ENCODE data around the gene MTUS2. TPM values are rescaled to one million over a fixed set of nuclear protein-coding genes. Genes with fewer than 3 reads are reported as not detected.

MTUS2 gene
- total and polyA plus RNA-seq, 8 donors, result 0.12 to 28.1 (median 3.5) TPM; not detected in 1

GRCh38 chr13:29449726-29450125 is 629.6 kb downstream of the MTUS2 start:
- H3K36me3 ChIP-seq, result no peaks in the 10 kb centered on the region
- H3K9me3 ChIP-seq, result no peaks in the 10 kb centered on the region
- TF ChIP-seq EP300 (IDR thresholded peaks at IDR 0.05), result no peak
- no peak for TF ChIP-seq POLR2AphosphoS5 (IDR thresholded peaks at IDR 0.05)
- no peak for TF ChIP-seq POLR2A (IDR thresholded peaks at IDR 0.05)
- no peak for TF ChIP-seq CTCF (IDR thresholded peaks at IDR 0.05)
- DNase-seq, result no peak
- no peak overlapping the region for H3K27ac ChIP-seq
- 85 to 96% (median 88%) methylated on average over 7 of the region's 7 CpGs for WGBS, 5 donors
- no peaks in the 10 kb centered on the region for H3K27me3 ChIP-seq
- no peak overlapping the region for H3K4me3 ChIP-seq
- peaks cover 0 to 12% (median 2%) of the 10 kb centered on the region in 4 donors for H3K4me1 ChIP-seq
- intact Hi-C loops (cut with DNase I; ENCODE audit: low total_unique reads), result no loop called here

GRCh38 chr13:29451976-29452375 is 631.8 kb downstream of the MTUS2 start:
- H3K27ac ChIP-seq, result no peak overlapping the region
- H3K4me3 ChIP-seq, result no peak overlapping the region
- peaks cover 0 to 12% (median 2%) of the 10 kb centered on the region in 4 donors for H3K4me1 ChIP-seq
- DNase-seq, result no peak
- no peaks in the 10 kb centered on the region for H3K27me3 ChIP-seq
- no peaks in the 10 kb centered on the region for H3K36me3 ChIP-seq
- WGBS, 5 donors, result 58 to 81% (median 66%) methylated on average over 2 of the region's 2 CpGs
- no peaks in the 10 kb centered on the region for H3K9me3 ChIP-seq
- TF ChIP-seq POLR2A (IDR thresholded peaks at IDR 0.05) (no peak), EP300 (IDR thresholded peaks at IDR 0.05) (no peak), POLR2AphosphoS5 (IDR thresholded peaks at IDR 0.05) (no peak), CTCF (IDR thresholded peaks at IDR 0.05) (no peak)
- intact Hi-C loops (cut with DNase I; ENCODE audit: low total_unique reads), result no loop called here

GRCh38 chr13:29452773-29453616 is 632.9 kb downstream of the MTUS2 start:
- 53 to 72% (median 69%) methylated on average over 4 of the region's 4 CpGs for WGBS, 5 donors

GRCh38 chr13:29453617-29454011 is 633.5 kb downstream of the MTUS2 start:
- no peak for TF ChIP-seq EP300 (IDR thresholded peaks at IDR 0.05)
- no peak for TF ChIP-seq POLR2A (IDR thresholded peaks at IDR 0.05)
- no peak for TF ChIP-seq CTCF (IDR thresholded peaks at IDR 0.05)
- TF ChIP-seq POLR2AphosphoS5 (IDR thresholded peaks at IDR 0.05), result no peak
- H3K4me3 ChIP-seq, result no peak overlapping the region
- peaks cover 0 to 12% (median 2%) of the 10 kb centered on the region in 4 donors for H3K4me1 ChIP-seq
- no peak overlapping the region for H3K27ac ChIP-seq
- no peaks in the 10 kb centered on the region for H3K36me3 ChIP-seq
- no peaks in the 10 kb centered on the region for H3K9me3 ChIP-seq
- H3K27me3 ChIP-seq, result no peaks in the 10 kb centered on the region
- WGBS, 5 donors, result 64 to 92% (median 71%) methylated on average over 1 of the region's 1 CpG
- intact Hi-C loops (cut with DNase I; ENCODE audit: low total_unique reads), result no loop called here
- no peak for DNase-seq

More at GRCh38 chr13:29452773-29453616, 632.9 kb downstream of the MTUS2 start:
- intact Hi-C loops (cut with DNase I; ENCODE audit: low total_unique reads), result no loop called here
- TF ChIP-seq POLR2AphosphoS5 (IDR thresholded peaks at IDR 0.05) (no peak), EP300 (IDR thresholded peaks at IDR 0.05) (no peak), CTCF (IDR thresholded peaks at IDR 0.05) (no peak), POLR2A (IDR thresholded peaks at IDR 0.05) (no peak)
- Histone ChIP-seq H3K9me3 (no peaks in the 10 kb centered on the region), H3K27me3 (no peaks in the 10 kb centered on the region), H3K36me3 (no peaks in the 10 kb centered on the region), H3K4me3 (no peak overlapping the region), H3K4me1 (peaks cover 0 to 12% (median 2%) of the 10 kb centered on the region in 4 donors), H3K27ac (no peak overlapping the region)
- no peak for DNase-seq

Measured in stomach (tissue), 9 donors.